LoVo (cell line): ENCODE data around the gene OR10V1.

Experiments
- DNase-seq: peaks from one replicate; pipeline ENCODE4 v3.0.0-alpha.2; 2016; ENCODE audit warnings: low spot score

The OR10V1 gene, protein sequence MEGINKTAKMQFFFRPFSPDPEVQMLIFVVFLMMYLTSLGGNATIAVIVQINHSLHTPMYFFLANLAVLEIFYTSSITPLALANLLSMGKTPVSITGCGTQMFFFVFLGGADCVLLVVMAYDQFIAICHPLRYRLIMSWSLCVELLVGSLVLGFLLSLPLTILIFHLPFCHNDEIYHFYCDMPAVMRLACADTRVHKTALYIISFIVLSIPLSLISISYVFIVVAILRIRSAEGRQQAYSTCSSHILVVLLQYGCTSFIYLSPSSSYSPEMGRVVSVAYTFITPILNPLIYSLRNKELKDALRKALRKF

GRCh38 chr11:59713745-59714144 is at the start of gene OR10V1:
TSS of gene OR10V1 (minus strand) at chr11:59713845. CDS start at chr11:59713845, 0 bp downstream.
- DNase-seq = no peak

DNA sequence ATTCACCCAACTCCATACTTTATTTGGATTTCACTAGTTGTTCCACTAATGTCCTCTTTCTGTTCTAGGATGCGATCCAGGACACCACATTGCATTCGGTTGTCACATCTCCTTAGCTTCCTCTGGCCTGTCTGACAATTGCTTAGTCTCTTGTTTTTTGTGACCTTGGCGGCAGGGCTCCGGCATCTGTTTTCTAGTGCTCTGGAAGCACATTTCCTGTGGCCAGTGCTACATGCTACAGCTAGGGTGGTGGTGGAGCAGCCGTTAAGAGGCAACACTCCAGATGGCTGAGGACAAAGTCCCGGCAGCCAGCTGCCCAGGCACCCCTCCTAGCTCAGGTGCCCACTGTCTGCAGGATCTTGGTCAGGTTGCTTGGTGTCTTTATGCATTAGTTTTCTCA is 48.3 kb upstream of the OR10V1 start:
- no peak for DNase-seq

DNA sequence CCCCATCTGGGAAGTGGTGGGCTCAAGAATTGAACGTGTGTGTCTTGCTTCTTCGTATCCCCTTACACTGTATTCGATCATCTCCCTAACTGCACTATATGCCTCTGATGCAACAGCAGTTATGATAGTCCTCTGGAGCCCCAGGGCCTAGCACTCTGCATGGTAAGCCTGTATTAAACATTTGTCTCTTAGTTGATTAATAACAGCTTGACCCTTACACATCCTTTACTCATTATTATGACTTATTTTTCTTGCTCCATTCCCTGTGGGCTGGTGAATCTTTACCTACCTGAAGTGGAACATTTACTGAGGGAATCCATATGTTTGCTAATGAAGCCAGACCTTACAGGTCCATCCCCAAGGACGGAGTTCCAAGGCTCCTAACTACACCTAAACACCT is 47.1 kb upstream of the OR10V1 start:
- no peak for DNase-seq

DNA sequence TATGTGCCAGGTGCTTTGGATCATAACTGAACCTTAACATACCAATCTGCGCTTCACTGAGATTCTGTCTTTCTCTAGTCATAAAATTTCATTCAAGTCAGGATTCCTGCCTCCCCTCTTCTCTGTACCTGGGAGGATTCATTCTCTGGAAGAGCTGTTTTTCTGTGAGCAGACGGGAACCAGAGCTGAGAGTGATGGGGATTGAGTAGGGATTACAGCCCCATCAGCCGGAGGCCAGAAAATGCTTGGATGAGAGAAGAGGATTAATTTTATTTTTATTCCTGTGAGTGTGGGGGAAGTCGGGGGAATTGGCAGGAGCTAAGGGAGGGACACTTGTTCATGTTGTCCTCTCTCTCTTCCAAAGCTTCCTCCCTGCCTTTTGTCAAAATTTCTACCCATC is 46.3 kb upstream of the OR10V1 start:
- DNase-seq = no peak

DNA sequence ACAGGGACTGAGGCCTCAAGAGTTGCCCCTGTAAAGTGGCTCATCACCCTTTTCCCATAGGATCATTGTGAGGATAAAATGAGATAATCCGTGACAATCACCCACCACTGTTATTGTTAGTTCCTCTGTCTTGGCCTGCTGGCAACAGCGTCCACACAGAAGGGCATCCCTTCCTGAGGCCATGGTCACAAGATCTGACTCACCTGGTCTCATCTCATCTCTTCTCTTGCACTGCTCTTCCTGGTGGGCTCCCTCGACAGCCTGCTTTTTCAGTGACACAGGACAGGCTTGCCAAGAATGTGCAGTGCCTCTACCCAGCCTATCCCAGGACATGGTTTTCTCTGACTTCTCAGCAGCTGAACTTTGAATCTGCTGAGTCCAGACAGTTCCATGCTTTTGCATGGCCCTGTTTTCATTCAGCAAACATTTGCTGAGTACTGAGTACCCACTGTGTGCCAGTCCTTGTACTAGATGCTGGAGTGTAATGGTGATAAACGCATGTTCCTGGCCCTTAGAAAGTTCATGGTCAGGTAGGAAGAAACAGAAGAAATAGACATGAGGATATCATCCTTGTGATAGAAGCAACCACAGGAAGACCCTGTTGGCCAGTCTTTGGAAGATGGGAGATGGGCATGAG is 44.9 kb upstream of the OR10V1 start:
- DNase-seq = no peak

DNA sequence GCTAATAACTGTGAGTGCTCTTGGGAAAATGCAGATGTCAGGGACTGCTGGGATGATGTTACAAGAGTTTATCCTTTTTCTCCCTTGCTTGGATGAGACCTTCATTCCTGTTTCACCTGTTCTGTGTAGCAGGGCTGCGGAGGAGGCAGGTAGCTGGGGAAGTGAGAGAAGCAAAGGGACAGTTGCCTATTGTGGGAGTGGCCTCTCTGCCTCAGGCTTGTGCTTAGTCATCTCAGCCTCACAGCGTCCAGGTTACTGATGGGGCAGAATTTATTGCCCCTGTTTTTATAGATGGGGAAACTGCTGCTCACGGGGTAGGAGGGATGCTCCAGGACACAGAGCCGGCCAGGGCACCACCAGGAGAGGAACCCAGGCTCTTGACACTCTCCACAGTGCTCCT is 43.2 kb upstream of the OR10V1 start:
- DNase-seq = peak; percentile 72

GRCh38 chr11:59756558-59756840 is 42.9 kb upstream of the OR10V1 start:
- no peak for DNase-seq

GRCh38 chr11:59755701-59756557 is 42.3 kb upstream of the OR10V1 start:
- DNase-seq = peak; percentile 79

- peak; percentile 79 for DNase-seq
These were observed 41.4 kb upstream of the OR10V1 start, which contains the start of gene STX3 for GRCh38 chr11:59754859-59755700. TSS of gene STX3 (plus strand) at chr11:59755376. CDS start at chr11:59755606, 230 bp downstream.

GRCh38 chr11:59754494-59754858 is 40.8 kb upstream of the OR10V1 start:
- DNase-seq = no peak

- DNase-seq = peak; percentile 86
These were observed 40.2 kb upstream of the OR10V1 start for GRCh38 chr11:59753650-59754493.

DNA sequence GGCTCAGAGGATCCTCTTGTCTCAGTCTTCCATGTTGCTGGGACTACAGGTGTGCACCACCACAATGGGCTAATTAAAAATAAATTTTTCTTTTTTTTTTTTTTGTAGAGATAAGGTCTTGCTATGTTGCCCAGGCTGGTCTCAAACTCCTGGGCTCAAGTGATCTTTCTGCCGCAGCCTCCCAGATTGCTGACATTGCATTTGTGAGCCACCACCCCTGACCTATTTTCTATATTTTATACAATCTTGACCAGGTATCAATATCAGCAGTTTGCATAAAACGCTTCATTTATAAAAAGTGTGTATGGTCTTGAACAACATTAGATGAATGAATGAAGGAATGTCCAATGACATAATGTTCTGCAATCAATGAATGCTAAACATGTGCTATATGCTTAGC is 32.5 kb upstream of the OR10V1 start:
- DNase-seq = no peak

DNA sequence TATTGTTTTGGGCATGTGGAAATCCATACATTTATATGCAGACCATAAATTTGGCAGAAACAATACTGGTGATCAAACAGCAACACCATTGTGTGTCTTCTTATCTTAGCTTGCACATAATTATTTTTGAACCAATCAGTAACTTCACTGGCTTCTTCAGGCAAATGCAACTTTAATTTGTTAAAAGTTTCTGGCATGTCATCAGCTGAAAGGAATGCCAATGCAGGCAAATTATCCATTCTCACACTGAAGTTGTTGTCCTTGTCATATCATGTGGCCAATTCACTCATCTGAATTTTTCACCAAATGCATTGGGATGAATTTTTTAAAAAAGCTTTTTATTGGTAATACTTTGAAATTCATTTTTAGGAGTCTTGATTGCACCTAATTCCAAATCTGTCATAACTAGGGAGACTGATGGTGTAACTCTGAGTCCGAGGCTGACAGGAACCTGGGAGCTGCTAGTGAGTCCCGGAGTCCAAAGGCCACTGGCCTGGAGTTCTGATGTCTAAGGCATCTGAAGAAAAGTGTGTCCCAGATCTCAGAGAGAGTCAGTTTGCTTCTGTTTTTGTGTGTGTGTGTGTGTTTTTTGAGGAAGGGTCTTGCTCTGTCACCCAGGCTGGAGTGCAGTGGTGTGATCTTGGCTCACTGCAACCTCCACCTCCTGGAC is 17.4 kb upstream of the OR10V1 start:
- no peak for DNase-seq

DNA sequence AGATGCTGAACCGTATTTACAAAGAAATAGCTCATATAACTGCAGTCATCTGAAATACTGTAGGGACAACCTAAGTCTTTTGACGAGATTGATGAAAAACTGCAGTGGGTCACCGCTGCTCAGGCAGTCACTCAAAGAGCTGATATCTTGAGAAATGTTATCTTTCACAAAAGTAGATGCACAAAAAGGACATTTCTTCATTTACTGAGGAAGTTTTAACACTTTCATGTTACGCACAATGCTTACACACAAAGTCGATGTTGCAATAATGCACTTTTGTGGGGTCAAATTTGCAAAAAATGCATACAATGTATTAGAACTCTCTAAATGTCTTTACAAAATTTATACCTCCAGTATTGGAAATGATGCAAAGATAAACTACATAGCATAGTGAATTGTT is 16.2 kb upstream of the OR10V1 start:
- DNase-seq = no peak

DNA sequence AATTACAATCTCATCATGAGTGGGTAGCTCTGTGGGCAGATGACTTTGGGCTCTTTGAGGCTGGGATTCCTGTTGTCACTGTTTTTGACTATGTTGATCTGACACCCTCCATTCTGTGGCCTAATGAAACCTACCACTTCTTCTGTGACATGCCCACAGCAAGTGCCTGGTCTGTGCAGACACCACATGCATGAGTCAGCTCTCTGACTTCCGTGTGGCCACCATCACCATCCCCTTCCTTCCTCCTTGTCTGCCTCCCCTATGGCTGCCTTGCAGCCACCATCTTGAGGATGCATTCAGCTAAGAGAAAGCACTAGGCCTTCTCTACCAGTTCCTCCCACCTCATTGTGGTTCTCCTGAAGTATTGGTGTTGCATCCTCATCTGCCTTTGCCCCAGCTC is 15.3 kb upstream of the OR10V1 start:
- no peak for DNase-seq

DNA sequence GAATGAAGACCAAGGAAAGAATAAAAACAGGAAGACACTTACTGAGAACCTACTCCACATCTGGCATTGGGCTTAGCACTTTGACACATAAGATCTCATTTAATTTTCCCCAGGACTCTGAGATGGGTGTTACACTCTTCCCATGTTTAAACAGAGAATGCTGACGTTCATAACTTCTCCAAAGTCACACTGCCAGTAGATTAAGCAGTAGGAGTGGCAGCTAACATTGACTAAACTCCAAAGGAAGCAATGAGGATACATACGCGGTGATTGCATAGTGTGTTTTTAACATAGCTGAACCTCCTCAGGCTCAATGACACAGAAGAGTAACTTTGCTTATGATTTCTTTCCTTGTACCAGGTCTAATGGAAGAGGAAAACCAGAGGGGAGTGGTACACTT is 14.5 kb upstream of the OR10V1 start:
- no peak for DNase-seq

- no peak for DNase-seq
These were observed 13.8 kb upstream of the OR10V1 start for GRCh38 chr11:59727426-59727825.

DNA sequence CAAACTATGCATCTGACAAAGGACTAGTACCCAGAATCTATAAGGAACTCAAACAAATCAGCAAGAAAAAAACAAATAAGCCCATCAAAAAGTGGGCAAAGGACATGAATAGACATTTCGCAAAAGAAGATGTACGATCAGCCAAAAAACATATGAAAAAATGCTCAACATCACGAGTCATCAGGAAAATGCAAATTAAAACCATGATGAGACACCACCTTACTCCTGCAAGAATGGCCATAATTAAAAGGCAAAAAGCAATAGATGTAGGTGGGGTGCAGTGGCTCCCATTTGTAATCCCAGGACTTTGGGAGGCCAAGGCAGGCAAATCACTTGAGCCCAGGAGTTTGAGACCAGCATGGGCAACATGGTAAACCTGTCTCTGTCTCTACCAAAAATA is 10.4 kb upstream of the OR10V1 start:
- no peak for DNase-seq

DNA sequence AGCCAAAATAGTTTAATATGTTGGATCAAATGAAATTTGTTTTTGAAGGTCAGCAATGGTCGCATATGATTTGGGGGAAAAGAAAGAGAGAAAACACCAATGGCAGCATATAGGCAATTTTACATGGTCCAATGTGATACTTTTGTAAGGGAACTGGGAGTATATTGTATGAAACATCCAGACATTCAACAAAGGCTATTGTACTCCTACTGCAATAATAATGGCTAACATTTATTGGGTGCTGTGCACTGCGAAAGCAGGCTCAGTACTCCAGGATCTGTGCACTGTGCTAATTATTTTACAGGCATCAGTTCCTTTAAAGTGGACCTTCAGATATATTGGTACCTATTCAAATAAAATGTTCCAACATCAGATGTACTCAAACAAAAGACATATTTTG is 5.9 kb upstream of the OR10V1 start:
- DNase-seq = no peak

DNA sequence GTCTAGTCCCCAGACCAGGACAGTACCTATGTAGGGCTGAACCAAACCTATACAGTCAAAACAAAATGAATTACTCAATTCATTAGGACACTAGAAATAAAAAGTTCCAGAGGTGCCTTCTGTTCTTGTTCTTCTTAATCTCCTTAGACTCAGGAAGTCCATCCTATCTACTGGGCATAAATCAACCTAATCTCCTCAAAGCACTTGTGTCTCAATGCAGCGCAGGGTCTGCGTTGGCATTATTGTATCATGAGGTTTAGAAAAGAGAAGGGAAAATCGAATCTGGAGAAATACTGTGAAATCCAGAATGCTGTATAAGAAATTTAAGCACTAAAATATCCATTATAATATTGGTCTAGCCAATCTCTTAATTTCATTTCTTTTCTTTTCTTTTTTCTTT is 2.4 kb upstream of the OR10V1 start:
- DNase-seq = no peak
